ENCODE measurements around the gene ERC2.

The ERC2 gene

DNA sequence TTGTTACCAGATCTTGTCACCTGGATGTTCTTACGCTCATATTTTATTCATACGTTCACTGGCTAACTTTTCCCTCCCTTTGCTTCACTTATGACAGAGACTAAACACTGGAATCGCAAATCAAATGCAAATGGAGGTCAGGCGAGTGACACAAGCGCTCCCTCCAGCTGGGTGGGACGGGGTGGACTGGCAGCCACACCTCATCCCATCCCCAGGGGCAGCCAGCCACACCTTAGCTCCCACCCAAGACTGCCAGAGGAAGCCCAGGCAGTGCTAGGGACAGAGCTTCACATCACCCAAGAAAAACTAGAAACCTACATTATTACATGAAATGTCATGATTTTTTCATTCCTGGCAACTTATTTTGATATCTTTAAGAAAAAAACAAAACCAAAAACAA is 366.2 kb downstream of the ERC2 start:
- H3F3A ChIP-seq (ENCODE audit: low read depth), result no peaks in the 10 kb centered on the region
- H2AFZ ChIP-seq (ENCODE audit: low read length), result no peak overlapping the region
- H4K20me1 ChIP-seq (ENCODE audit: insufficient read depth, low read length, poor library complexity, severe bottlenecking), result no peaks in the 10 kb centered on the region
- H3K9me2 ChIP-seq (replicated peaks; ENCODE audit: low read depth, low read length), result no peaks in the 10 kb centered on the region
- no peak for TF ChIP-seq EZH2phosphoT487 (IDR thresholded peaks at IDR 0.05; ENCODE audit: borderline replicate concordance)
- TF ChIP-seq, protein P1, sequence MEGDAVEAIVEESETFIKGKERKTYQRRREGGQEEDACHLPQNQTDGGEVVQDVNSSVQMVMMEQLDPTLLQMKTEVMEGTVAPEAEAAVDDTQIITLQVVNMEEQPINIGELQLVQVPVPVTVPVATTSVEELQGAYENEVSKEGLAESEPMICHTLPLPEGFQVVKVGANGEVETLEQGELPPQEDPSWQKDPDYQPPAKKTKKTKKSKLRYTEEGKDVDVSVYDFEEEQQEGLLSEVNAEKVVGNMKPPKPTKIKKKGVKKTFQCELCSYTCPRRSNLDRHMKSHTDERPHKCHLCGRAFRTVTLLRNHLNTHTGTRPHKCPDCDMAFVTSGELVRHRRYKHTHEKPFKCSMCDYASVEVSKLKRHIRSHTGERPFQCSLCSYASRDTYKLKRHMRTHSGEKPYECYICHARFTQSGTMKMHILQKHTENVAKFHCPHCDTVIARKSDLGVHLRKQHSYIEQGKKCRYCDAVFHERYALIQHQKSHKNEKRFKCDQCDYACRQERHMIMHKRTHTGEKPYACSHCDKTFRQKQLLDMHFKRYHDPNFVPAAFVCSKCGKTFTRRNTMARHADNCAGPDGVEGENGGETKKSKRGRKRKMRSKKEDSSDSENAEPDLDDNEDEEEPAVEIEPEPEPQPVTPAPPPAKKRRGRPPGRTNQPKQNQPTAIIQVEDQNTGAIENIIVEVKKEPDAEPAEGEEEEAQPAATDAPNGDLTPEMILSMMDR (conservative IDR thresholded peaks at IDR 0.05; ENCODE audit: low read length), result no peak
- no peaks in the 10 kb centered on the region for H3K27me3 ChIP-seq (ENCODE audit: insufficient read depth, low read length, poor library complexity, severe bottlenecking)
- no peaks in the 10 kb centered on the region for H3K79me2 ChIP-seq (ENCODE audit: insufficient read depth, low read length)
- H3K4me3 ChIP-seq (ENCODE audit: low read length, poor library complexity, severe bottlenecking), result no peak overlapping the region
- H3K4me1 ChIP-seq (ENCODE audit: insufficient read depth, low read length, poor library complexity, severe bottlenecking), result no peaks in the 10 kb centered on the region
- no peaks in the 10 kb centered on the region for H3K36me3 ChIP-seq (ENCODE audit: insufficient read depth, low read length)
- H3K4me2 ChIP-seq (ENCODE audit: low read depth, low read length, poor library complexity, severe bottlenecking), result no peak overlapping the region
- no peaks in the 10 kb centered on the region for H3K9me3 ChIP-seq (ENCODE audit: insufficient read depth, low read depth, low read length)
- H3K9ac ChIP-seq (ENCODE audit: low read depth, low read length, poor library complexity, severe bottlenecking), result no peak overlapping the region

DNA sequence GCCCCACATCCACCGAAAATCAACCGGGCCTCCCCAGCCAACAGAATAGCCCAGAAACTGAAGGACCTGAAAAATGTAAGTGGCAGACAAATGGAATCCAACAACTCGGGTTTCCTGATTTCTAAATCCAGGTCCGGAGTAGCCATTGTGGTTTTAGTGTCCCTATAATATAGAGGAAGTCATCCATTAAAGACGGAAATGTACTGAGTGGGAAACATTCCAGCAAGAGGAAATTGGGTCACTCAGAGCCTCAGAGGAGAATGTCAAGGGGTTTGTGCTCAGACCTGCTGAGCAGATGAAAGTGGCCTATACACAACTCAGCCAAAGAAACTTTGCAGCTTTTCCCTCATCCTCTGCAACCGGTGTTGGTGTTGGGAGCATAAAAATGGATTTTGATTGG is 366.7 kb downstream of the ERC2 start:
- no peak overlapping the region for H3K9ac ChIP-seq (ENCODE audit: low read depth, low read length, poor library complexity, severe bottlenecking)
- H3F3A ChIP-seq (ENCODE audit: low read depth), result no peaks in the 10 kb centered on the region
- no peaks in the 10 kb centered on the region for H3K27me3 ChIP-seq (ENCODE audit: insufficient read depth, low read length, poor library complexity, severe bottlenecking)
- no peak overlapping the region for H3K4me3 ChIP-seq (ENCODE audit: low read length, poor library complexity, severe bottlenecking)
- H3K9me3 ChIP-seq (ENCODE audit: insufficient read depth, low read depth, low read length), result no peaks in the 10 kb centered on the region
- no peaks in the 10 kb centered on the region for H3K9me2 ChIP-seq (replicated peaks; ENCODE audit: low read depth, low read length)
- no peaks in the 10 kb centered on the region for H3K36me3 ChIP-seq (ENCODE audit: insufficient read depth, low read length)
- H3K4me1 ChIP-seq (ENCODE audit: insufficient read depth, low read length, poor library complexity, severe bottlenecking), result no peaks in the 10 kb centered on the region
- H2AFZ ChIP-seq (ENCODE audit: low read length), result no peak overlapping the region
- H4K20me1 ChIP-seq (ENCODE audit: insufficient read depth, low read length, poor library complexity, severe bottlenecking), result no peaks in the 10 kb centered on the region
- no peaks in the 10 kb centered on the region for H3K79me2 ChIP-seq (ENCODE audit: insufficient read depth, low read length)
- H3K4me2 ChIP-seq (ENCODE audit: low read depth, low read length, poor library complexity, severe bottlenecking), result no peak overlapping the region
- TF ChIP-seq EZH2phosphoT487 (IDR thresholded peaks at IDR 0.05; ENCODE audit: borderline replicate concordance), result no peak
- TF ChIP-seq, protein P1 (conservative IDR thresholded peaks at IDR 0.05; ENCODE audit: low read length), result no peak

DNA sequence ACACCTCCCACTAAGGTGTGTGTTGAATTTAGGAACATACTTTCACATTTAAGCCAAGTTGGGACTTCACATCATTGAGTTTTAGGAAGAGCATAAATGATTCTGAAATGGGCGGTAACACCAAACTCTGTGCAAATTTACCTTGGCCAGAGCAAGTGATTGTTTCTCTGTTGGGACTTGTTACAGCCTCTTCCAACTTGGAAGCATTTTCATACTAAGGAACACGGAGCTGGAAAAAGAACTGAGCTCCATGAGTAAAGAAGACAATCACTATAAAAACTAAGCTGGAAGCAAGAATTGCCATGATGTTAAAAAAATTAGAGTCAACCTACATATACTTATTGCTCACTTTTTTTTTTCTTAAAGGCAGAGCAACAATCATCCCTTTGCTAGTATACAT is 371.3 kb downstream of the ERC2 start:
- Histone ChIP-seq H3F3A (ENCODE audit: low read depth) (no peaks in the 10 kb centered on the region), H3K9me3 (ENCODE audit: insufficient read depth, low read depth, low read length) (no peaks in the 10 kb centered on the region), H4K20me1 (ENCODE audit: insufficient read depth, low read length, poor library complexity, severe bottlenecking) (no peaks in the 10 kb centered on the region), H3K27me3 (ENCODE audit: insufficient read depth, low read length, poor library complexity, severe bottlenecking) (no peaks in the 10 kb centered on the region), H3K79me2 (ENCODE audit: insufficient read depth, low read length) (no peaks in the 10 kb centered on the region), H3K9me2 (replicated peaks; ENCODE audit: low read depth, low read length) (no peaks in the 10 kb centered on the region), H2AFZ (ENCODE audit: low read length) (no peak overlapping the region), H3K4me2 (ENCODE audit: low read depth, low read length, poor library complexity, severe bottlenecking) (no peak overlapping the region), H3K9ac (ENCODE audit: low read depth, low read length, poor library complexity, severe bottlenecking) (no peak overlapping the region), H3K4me1 (ENCODE audit: insufficient read depth, low read length, poor library complexity, severe bottlenecking) (no peaks in the 10 kb centered on the region), H3K36me3 (ENCODE audit: insufficient read depth, low read length) (no peaks in the 10 kb centered on the region), H3K4me3 (ENCODE audit: low read length, poor library complexity, severe bottlenecking) (no peak overlapping the region)
- no peak for TF ChIP-seq EZH2phosphoT487 (IDR thresholded peaks at IDR 0.05; ENCODE audit: borderline replicate concordance)
- TF ChIP-seq, protein P1 (conservative IDR thresholded peaks at IDR 0.05; ENCODE audit: low read length), result no peak
